Measurements from ENCODE around the gene DEDD2.

GRCh38 chr19:42248270-42249148 is 31.0 kb upstream of the DEDD2 start:
- no peak for TF ChIP-seq POLR2A (IDR thresholded peaks at IDR 0.05; ENCODE audit: extremely low read depth, insufficient read length)
- no peak for TF ChIP-seq CTCF (IDR thresholded peaks at IDR 0.05; ENCODE audit: low read depth, low read length)

Data from NB4 (cell line).